ENCODE measurements around the gene STPG1. TPM values are rescaled to one million over a fixed set of nuclear protein-coding genes. Genes with fewer than 3 reads are reported as not detected.

Gene STPG1
- total RNA-seq, 1 donor from 2014 or later, result 2.4 TPM

DNA sequence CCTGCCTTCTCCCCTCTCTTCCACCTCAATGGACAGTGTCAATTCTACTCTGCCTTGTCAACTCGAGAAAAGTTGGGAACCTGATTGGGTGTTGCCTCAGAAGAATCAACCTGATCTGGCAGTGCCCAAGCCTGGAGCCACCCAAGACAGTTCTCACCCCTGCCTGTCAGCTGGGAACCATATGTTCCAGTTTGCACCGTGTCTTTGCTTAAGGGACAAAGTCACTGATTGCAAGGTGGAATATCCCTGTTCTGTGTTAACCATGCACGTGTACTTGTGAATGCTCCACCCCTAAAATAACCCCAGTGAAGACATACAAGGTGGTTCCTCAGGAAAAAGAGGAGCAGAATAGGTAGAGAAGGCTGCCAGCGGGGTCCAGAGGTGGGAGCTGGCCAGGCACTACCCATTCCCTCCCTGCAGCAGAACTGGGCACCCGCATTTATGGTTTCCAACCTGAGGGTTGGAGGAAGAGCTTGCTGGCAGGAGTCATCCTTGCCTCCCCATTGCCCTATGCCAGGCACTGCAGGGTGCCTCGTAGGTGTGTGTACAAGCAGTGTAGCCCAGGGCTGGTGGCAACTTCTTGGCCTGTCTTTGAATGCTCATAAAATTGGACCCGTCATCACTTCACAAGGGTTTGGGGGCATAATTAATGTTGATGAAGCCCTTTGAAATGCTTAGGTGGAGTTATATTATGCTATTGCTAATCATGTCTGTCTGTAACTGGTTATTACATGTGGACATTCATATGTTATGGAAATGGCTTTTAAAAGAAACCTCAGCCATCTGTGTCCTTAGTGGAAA is 13.4 kb upstream of the STPG1 start:
- peaks cover 3% of the 10 kb centered on the region for H3K27me3 Mint-ChIP-seq (ENCODE audit: unreplicated experiment)

DNA sequence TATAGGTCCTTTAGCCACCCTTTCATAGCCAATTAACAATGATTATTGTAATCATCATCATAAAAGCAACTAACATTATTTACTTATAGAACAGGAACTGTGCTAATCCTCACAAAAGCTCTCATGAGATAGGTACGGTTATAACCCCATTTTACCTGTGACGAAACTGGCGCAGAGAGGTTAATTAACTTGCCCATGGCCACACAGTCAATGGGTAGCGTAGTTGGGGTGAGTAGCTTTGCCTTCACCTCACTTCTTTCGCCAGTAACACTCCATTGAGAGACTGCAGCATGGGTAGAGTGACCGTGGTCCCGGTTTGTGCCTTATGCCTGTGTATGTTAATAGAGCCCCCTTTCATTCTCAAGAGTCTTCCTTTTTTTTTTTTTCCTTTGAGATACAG is 12.3 kb upstream of the STPG1 start:
- H3K4me1 Mint-ChIP-seq (ENCODE audit: low read depth, unreplicated experiment), result peaks cover 6% of the 10 kb centered on the region
- H3K27me3 Mint-ChIP-seq (ENCODE audit: unreplicated experiment), result peaks cover 3% of the 10 kb centered on the region
- H3K36me3 Mint-ChIP-seq (ENCODE audit: unreplicated experiment), result no peaks in the 10 kb centered on the region
- TF ChIP-seq CTCF (IDR thresholded peaks at IDR 0.05; ENCODE audit: partially characterized antibody, unreplicated experiment), result no peak
- no peak overlapping the region for H3K4me3 Mint-ChIP-seq (ENCODE audit: unreplicated experiment)
- H3K9me3 Mint-ChIP-seq (ENCODE audit: unreplicated experiment), result peaks cover 1% of the 10 kb centered on the region
- H3K27ac Mint-ChIP-seq (ENCODE audit: unreplicated experiment), result no peak overlapping the region
- DNase-seq, result no peak

More for the DNA sequence above, 13.4 kb upstream of the STPG1 start:
- no peak for TF ChIP-seq CTCF (IDR thresholded peaks at IDR 0.05; ENCODE audit: partially characterized antibody, unreplicated experiment)
- Mint-ChIP-seq H3K9me3 (ENCODE audit: unreplicated experiment) (peaks cover 1% of the 10 kb centered on the region), H3K36me3 (ENCODE audit: unreplicated experiment) (no peaks in the 10 kb centered on the region), H3K4me3 (ENCODE audit: unreplicated experiment) (no peak overlapping the region), H3K27ac (ENCODE audit: unreplicated experiment) (no peak overlapping the region), H3K4me1 (ENCODE audit: low read depth, unreplicated experiment) (peaks cover 6% of the 10 kb centered on the region)
- no peak for DNase-seq

DNA sequence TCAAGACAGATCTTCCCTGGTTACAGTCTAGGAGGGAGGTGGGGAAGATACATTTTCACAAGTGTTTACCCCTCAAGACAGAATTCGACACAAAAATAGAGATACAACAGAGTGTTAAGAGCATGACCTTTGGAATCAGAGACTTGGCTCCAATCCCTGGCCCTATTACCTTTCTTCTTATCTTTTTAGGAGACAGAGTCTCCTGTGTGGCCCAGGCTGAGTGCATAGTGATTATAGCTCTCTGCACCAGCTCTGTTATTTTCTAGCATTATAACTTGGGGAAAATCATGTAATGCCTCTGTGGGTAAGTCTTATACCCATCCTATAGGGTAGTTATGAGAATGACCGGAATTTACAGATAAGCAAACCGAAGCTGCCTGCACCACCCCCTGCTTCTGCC is 11.9 kb upstream of the STPG1 start:
- H3K4me1 Mint-ChIP-seq (ENCODE audit: low read depth, unreplicated experiment), result peaks cover 6% of the 10 kb centered on the region
- peaks cover 1% of the 10 kb centered on the region for H3K9me3 Mint-ChIP-seq (ENCODE audit: unreplicated experiment)
- H3K27ac Mint-ChIP-seq (ENCODE audit: unreplicated experiment), result no peak overlapping the region
- H3K4me3 Mint-ChIP-seq (ENCODE audit: unreplicated experiment), result no peak overlapping the region
- no peak for DNase-seq
- no peaks in the 10 kb centered on the region for H3K36me3 Mint-ChIP-seq (ENCODE audit: unreplicated experiment)
- TF ChIP-seq CTCF (IDR thresholded peaks at IDR 0.05; ENCODE audit: partially characterized antibody, unreplicated experiment), result no peak
- peaks cover 3% of the 10 kb centered on the region for H3K27me3 Mint-ChIP-seq (ENCODE audit: unreplicated experiment)

GRCh38 chr1:24424990-24425389 is 11.4 kb upstream of the STPG1 start:
- peaks cover 1% of the 10 kb centered on the region for H3K9me3 Mint-ChIP-seq (ENCODE audit: unreplicated experiment)
- TF ChIP-seq CTCF (IDR thresholded peaks at IDR 0.05; ENCODE audit: partially characterized antibody, unreplicated experiment), result no peak
- no peak overlapping the region for H3K27ac Mint-ChIP-seq (ENCODE audit: unreplicated experiment)
- H3K36me3 Mint-ChIP-seq (ENCODE audit: unreplicated experiment), result no peaks in the 10 kb centered on the region
- peaks cover 6% of the 10 kb centered on the region for H3K4me1 Mint-ChIP-seq (ENCODE audit: low read depth, unreplicated experiment)
- H3K27me3 Mint-ChIP-seq (ENCODE audit: unreplicated experiment), result peaks cover 3% of the 10 kb centered on the region
- no peak overlapping the region for H3K4me3 Mint-ChIP-seq (ENCODE audit: unreplicated experiment)
- no peak for DNase-seq

- no peak for DNase-seq
- H3K36me3 Mint-ChIP-seq (ENCODE audit: unreplicated experiment), result no peaks in the 10 kb centered on the region
- no peak for TF ChIP-seq CTCF (IDR thresholded peaks at IDR 0.05; ENCODE audit: partially characterized antibody, unreplicated experiment)
- H3K4me3 Mint-ChIP-seq (ENCODE audit: unreplicated experiment), result no peak overlapping the region
- H3K9me3 Mint-ChIP-seq (ENCODE audit: unreplicated experiment), result peaks cover 1% of the 10 kb centered on the region
- H3K27me3 Mint-ChIP-seq (ENCODE audit: unreplicated experiment), result peaks cover 3% of the 10 kb centered on the region
- H3K27ac Mint-ChIP-seq (ENCODE audit: unreplicated experiment), result no peak overlapping the region
- peaks cover 10% of the 10 kb centered on the region for H3K4me1 Mint-ChIP-seq (ENCODE audit: low read depth, unreplicated experiment)
Measured at GRCh38 chr1:24424207-24424606, 10.6 kb upstream of the STPG1 start.

Measured in glutamatergic neuron (in vitro differentiated cells).